ENCODE data around the gene NDRG3.
A peak's percentile ranks its signal among the peaks of the same experiment; 100 is the strongest.

NDRG3 gene

DNA sequence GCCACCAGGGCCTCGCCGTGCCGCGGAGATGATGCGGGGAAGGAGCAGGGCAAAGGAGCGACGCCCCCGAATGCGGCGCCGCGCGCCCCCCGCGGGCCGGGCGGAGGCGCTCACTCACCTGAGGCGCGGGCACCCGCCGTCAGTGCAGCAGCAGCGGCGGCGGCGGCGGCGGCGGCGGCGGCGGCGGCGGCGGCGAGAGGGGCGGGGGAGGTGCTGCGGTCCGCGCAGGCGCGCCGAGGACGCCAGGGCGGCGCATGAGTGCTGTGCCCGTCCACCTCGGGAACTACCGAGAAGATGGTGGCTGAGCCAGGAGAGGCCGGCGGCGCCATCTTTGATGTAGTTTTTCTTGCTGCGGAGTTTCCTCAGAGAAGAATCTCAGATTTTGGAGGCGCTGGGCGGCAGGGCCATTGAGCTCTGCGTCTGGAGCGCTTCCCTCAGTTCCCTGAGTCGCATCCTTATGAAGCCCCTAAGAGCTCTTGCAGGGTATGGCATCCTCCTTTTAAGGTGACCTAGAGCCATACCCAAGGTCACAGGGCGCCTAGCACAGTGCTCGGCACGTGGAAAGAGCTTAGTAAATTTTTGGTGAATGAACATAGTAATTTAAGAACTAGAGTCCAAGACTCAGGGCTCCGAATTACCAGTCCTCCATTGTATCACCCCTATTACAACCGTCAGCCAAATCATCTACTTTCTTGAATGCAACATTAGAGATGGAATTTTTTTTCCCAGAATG lies at the start of gene NDRG3:
Gene NDRG3 (minus strand): TSS at position 164 of the 733 bp plus-strand sequence. CDS start 24,355 bp downstream, outside the sequence.
- peak; percentile 81 for DNase-seq (ENCODE audit: low read depth)

DNA sequence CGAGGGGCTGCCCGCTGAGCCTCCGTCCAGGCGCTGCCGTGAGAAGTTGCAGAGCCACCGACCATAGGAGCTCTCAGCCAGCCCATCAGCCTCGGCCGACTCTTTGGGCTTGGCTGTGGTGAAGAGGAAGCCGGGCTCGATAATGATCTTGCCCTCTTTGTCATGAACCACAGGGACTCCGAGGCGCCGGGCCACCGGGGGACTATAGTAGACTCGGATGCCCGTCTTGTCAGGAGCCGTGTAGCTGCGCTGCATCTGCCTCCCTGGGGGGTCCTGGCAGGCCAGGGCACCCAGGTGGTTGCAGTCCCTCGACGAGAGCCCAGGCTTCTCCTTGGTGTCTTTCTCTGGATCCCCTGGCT lies 48.2 kb upstream of the NDRG3 start:
- no peak for DNase-seq (ENCODE audit: low read depth)

DNA sequence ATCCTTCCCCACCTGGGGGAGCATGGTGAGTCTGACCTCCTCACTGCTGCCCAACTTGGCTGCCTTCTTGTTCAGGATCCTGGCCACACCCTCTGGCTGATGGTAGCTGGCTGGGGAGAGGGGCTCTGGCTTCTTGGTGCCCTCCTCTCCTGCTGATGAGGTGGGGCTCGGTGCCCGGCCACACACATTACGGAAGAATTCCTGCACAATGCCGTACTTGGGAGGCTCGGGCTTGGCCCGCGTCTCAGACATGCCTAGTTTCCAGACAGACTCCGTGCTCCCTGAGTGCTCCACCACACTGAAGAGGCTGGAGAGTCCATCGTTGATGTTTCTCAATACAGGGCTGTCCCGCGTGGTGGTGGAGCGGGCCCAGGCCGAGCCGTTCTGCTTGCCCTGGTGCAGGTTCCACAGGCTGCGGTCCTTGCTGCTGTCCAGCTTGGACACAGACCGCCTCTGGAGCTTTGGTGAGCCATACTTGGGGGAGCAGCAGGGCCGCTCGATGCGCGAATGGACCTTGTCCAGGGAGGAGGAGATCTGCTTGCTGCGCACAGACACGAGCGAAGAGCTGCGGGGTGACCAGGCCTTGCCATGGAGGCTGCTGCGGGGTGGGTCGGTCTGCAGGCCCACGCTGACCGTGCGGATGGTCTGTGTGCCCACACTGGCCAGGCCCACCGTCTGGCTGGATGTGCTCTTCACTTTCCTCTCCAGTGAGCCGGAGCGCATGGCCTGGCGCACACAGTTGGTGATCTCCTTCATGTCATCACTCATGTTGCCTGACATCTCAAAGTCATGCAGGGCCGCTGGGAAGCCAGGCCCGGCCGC lies 47.6 kb upstream of the NDRG3 start:
- DNase-seq (ENCODE audit: low read depth): no peak

DNA sequence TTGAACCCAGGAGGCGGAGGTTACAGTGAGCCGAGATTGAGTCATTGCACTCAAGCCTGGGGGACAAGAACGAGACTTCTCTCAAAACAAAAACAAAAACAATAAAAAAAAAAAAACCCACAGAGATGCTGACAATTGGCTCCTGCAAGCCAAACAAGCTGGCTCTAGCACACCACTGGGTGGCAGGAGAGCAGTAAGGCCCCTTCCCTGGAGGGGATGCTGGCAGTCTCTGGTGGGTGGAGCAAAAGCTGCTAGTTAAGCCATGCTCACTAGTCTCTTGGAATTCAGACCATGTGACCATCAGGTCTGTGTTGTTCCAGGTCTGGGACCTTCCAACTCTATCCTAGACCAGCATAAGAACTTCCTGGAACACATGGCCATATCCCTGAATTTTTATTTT lies 46.5 kb upstream of the NDRG3 start:
- DNase-seq (ENCODE audit: low read depth): no peak

DNA sequence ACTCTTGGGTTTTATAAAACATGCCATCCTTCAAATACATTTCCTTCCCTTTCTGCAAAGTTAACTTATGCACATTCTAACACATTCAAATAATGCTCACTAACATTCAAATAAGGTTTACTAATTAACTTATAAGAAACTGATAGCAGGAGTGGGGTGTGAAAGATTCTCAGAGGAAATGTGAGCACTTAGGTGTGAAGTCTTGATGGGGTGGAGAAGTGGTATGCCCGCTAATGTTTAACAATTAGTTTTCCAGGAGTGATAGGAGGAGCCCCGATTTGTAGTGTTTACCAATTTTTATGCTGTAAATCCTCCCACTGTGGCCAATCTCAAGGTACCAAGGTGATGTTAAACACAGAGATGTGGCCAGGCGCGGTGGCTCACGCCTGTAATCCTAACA lies 46.0 kb upstream of the NDRG3 start:
- no peak for DNase-seq (ENCODE audit: low read depth)

DNA sequence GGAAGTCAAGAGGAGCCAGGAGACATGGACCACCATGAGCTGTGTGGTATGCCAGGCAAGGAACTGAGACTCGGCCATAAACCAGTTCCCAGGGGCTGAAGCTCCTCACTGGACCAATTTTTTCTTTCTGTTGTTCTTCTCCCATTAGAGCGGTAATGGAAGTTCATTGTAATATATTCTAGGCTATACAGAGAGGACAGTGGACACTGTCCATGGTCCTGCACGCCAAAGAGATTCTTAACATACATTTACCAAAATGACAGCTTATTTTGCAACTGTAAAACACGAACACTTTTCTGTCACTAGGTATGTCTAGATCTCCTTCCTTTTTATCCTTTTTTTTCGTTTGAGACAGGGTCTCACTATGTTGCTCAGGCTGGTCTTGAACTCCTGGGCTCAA lies 40.8 kb upstream of the NDRG3 start:
- DNase-seq (ENCODE audit: low read depth): no peak

DNA sequence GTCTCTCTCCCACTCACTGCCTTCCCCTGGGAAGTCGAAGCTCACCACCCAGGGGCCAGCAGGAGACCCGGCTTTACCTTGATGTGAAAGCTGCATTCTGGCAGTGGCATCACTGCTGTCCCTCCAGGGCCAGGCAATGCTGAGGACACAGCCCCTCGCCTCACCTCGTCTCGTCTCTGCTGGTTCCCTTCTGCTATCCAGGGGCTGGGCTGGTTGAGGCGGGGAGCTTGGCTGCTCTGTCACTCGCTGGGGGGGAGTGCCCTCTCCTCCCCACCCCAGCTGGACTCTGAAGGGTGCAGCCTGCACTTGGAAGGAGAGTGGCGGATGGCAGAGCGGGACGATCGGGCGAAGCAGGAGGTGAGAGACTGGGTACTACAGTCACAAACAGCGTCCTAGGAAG lies 40.4 kb upstream of the NDRG3 start:
- DNase-seq (ENCODE audit: low read depth): no peak

DNA sequence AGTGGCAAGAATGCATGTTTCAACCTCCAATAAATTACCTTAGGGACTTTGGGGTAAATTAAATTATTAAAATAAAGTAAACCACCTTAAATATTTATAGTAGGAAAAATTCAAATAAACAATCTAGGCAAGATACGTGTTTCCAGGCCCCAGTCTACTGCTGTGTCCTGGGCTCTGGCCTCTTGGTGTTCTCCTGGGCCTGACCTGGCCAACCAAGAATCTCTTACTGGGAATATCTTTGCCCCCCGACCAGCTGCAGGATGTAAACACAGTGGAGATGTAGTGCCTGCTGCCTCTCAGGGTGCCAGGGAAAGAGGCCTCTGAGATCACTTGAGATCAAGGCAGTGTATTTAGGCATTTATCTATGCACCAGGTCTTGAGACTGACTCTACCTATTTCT lies 39.4 kb upstream of the NDRG3 start:
- no peak for DNase-seq (ENCODE audit: low read depth)

DNA sequence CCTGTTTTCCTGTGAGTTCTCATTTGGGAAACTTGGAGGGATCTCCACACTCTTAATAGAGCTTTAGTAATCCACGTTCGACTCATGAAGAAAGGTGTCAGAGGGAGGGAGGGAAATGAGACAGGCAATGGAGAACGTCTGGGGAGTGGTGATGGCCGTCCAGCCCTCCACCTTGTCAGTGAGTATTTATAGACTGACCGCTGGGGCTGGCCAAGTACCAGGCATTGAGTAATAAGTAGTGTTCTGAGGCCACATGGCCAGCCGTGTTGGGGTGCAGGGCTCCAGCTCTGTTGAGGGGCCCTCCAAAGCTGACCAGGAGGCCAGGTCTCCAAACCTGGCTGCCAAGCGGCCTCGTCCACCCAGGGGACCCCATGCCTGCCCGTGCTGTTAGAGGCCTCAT lies 39.0 kb upstream of the NDRG3 start:
- no peak for DNase-seq (ENCODE audit: low read depth)

DNA sequence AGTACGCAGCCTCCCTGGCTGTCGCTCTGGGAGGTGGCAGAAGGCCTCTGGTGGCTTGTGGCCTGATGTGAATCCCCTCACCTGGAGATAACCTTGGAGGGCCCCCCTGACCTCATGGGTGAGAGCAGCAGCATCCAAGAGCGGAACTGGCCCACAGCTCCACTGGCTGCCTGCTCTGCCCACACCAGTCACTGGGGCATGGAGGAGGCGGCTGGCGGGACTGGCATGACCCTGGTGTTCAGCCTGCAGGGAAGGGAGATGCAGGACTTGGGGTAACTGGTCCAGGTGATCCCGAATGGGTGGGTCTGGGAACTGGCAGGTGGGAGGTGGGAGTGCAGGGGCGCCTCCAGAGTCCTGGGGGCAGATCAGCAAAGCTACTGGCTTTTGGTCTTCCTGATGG lies 38.2 kb upstream of the NDRG3 start:
- no peak for DNase-seq (ENCODE audit: low read depth)

DNA sequence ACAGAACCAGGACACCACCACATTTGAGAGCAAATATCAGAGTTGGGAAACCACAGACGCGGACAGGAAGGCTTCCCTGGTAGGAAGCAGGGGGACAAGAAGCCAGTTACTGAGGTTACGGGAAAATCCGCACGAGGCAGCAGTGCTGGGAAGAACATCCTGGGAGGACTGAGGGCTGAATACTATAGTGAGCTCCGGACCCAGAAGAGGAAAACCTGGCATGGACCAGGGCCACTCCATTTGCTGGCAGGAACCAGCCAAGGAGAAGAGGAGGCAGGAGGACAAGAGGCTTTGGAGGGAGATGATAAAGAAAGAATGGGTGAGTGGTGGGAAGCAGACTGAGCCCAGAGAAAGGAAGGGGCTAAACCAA lies 33.8 kb upstream of the NDRG3 start:
- no peak for DNase-seq (ENCODE audit: low read depth)

DNA sequence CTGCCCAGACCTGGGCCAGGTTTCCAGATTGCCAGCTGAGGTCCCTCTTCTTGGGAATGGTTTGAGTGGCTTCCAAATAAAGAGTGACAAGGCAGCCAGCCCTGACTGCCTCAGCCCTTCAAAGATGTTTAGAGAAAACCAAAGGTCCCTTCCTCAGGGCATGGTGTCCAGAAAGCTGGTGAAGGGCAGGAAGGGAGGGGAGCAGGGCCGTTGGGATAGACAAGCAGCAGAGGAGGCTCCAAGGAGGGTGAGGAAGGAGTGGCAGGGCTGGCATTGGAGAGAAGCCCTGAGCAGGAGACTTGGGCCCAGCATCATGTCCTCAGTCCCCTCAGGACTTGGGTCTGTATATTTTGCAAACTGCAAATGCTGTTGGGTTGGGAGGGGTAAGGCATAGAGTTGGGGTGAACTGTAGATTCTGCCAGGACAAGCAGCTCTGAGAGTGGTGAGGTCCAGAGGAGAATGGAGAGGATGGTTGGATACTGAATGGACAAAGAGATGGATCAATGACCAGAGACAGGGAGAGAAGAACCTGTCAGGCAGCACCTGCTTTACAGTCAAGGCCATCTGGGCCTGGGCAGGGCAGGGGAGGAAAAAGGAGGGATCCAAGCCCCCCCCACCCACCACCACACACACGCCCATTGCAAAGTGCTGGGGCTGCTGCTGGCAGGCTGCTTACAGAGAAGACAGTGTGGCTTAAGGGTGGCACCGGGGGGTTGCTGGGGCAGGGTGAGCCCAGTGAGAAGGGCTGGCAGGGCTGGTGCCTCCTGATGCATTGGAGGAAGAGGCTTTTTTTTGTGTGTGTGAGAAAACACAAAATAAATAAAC lies 33.2 kb upstream of the NDRG3 start:
- DNase-seq (ENCODE audit: low read depth): no peak

DNA sequence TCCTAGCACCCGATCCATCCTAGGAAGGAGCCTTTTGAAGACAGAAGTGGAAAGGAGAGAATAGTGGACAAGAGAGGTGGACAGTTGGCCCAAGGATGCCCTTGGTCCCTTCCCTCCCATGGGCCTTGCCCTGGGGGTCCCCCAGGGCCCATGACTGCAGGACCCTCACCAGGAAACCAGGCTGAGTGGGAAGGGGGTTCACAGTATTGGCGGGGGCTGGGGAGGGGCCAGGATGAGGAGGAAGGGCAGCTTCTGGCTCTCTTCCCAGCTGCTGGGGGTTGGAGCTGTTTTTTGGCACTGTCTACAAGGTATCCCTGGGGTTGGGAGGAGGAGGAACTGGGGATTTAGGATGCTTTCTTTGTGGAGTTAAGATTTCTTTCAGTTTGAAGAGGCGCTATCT lies 31.7 kb upstream of the NDRG3 start:
- DNase-seq (ENCODE audit: low read depth): no peak

DNA sequence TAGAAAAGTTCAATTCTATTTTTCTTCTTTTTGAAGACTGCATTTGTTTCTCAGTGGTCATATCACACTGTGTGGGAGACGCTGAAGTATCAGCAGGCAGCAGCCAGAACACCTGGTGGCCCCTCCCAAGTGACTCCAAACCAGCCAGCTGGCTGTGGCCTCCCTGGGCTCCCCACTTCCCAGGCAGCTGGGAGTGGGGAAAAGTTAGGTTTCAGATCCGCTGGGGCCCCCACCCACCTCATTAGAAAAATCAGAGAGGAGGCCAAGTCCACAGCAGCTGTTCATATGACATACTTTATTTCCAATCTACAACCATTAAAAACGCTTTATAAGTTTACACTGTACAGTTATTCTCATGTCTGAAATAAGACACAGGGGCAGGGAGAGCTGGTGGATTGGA lies 31.3 kb upstream of the NDRG3 start:
- DNase-seq (ENCODE audit: low read depth): no peak

DNA sequence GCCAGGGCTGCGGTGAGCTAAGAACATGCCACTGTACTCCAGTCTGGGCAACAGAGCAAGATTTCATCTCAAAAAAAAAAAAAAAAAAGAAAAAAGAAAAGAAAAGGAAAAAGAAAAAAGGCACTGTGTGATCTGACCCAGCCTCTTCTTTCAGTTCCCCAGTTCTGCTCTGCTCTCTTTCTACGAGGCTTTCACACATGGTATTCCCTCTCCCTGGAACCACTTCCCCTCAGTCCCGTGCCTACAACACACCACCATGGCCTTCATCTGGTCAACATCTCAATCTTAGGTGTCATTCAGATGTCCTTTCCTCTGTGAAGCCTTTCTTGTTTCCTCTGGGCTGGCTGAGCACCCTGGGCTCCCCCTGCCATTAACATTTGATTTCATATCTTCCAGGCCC lies 29.9 kb upstream of the NDRG3 start:
- DNase-seq (ENCODE audit: low read depth): no peak

DNA sequence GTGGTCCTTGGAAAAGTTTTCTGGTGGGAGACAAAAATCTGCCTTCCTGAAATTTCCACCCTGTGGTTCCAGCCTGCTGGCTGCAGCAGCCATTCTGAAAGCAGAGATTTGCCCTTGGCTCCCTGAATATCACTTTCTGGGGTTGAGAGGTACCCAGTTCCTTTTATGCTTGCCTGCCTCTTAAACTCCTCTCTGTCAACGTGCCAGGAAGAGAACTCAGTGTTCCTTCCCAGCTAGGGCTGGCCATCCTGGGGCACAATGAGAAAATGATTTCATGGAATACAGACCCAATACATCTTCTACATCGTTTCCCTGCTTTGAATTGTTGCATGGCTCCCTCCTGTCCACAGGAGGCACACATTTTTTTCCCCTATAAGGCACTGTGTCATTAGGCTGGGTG lies 29.3 kb upstream of the NDRG3 start:
- no peak for DNase-seq (ENCODE audit: low read depth)

DNA sequence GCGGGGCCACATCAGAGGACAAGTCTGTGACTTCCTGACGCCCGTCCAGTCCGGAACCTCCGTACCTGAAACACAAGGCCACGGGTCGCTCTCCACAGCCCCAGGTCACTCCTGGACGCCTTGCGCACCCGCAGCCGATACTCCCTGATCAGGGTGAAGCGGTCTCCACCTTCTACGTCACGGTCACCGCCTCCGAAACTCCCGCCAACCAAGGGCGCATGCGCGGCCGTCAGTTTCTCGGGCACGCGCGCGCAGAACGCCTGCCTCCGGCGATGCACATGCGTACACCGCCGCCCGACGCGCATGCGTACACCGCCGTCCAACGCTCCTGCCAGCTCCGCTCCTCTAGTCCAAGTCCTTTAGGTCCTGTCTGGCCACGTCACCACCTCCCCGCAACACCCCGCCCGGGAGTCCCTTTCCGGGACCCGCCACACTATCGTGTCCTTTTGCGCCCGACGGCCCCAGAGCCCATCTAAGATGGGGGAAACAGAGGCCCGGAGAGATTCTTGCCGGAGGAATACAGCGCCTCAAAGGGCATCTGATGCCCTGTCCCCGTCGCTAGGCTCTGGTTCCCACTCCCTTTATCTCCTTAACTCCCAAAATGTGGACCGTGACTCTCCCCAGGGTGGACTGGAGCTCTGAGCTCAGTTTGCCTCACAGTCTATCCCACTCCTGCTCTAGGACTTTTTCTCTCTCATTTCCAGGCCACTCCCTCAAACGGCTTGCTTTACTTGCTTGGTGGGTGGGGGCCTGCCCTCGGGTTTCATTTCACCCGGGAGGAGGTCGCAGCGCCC lies 27.9 kb upstream of the NDRG3 start, which contains the start of gene DSN1:
Gene DSN1 (minus strand): TSS at position 167 of the 794 bp plus-strand sequence. CDS start 2,305 bp downstream, outside the sequence.
- DNase-seq (ENCODE audit: low read depth): peak; percentile 99

DNA sequence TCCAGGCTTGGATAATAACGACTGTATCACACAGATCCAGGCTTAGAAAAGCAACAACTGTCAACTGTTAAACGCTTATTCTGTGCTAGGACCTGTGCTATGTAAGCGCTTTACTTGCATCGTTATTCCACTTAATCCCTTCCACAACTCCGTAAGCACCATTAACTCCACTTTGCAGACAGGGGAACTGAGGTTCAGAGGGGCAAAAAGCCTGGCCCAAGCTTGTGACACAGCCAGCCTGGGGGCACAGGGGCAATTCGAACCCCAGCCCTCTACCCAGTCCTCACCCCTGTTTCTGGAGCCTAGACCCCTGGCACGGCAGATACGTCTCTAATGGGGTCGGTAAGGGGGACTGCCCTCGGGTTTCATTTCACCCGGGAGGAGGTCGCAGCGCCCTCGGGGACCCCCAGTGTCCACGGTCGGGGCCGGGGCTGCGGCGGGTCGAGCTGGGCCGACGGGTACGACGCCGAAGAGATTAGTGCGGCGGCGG lies 27.3 kb upstream of the NDRG3 start:
- DNase-seq (ENCODE audit: low read depth): no peak

DNA sequence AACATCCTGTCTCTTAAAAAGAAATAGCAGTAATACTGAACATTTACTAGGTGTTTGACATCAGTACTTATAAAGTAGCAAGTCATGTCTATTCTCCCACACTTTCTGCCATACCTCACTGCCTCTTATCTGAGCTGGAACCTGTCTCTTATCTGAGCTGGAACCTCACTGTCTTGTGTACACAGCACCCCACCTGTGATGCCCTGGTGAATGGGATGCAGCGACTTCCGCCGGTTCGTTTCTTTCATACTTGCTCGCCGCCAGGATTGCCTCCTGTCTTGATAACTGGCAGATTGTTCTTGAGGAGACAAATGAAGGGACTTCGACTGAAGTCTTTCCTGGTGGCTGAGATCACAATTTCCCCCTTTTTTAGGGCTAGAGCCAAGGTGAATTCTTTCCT lies 24.8 kb upstream of the NDRG3 start:
- no peak for DNase-seq (ENCODE audit: low read depth)

DNA sequence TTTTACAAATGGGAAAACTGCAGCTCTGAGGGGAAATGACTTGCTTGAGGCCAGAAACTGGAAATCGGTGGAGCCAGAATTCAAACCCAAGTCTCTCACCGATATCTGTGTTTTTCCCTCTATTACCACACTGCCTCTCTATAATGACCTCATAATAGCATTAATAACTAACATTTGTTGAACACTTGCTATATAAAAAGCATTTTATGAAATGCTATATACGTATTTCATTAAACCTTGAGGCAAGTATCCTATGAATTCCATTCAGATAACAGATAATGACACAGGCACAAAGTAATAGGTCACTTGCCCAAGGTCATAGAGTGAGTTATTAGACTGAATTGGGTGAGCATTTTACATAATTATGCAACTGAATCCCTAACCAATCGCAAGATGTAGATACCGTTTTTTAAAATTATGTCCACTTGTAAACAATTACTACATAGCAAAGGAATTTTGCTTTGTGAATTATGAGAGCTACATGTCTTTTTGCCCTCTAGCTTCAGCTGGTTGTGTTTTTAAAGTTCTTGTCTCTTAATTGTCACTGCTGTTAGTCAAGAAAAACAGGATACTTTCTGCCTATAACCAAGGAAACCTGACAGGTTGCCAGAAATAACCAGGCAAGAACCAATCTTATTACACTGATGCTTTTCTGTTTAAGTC lies 23.0 kb upstream of the NDRG3 start:
- DNase-seq (ENCODE audit: low read depth): no peak

DNA sequence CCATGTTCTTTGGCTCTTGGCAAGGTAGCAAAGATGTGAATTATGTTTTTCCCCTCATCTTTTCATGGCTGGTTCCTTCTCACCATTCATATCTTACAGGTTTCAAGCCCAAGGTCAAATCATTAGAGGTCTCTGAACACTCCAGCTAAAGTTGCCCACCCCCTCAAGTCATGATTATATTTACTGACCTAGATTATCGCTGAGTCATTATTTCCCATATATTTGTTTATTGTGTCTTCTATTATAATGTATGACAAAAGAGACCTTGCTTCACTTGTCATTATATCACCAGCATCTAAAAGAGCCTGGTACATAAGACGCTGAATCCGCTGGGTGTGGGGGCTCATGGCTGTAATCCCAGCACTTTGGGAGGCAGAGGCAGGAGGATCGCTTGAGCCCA lies 15.2 kb upstream of the NDRG3 start:
- DNase-seq (ENCODE audit: low read depth): no peak
